Gastrocnemius medialis (tissue), 4 donors: ENCODE results near the gene SF3A1. TPM values are rescaled to one million over a fixed set of nuclear protein-coding genes. Genes with fewer than 3 reads are reported as not detected.

ENCODE experiments used
- ATAC-seq, 2 donors: fragments of 150-250 bp; one replicate each; pipeline ENCODE4 v1.9.1; 2016
- DNase-seq, 2 donors: peaks; one replicate each; pipeline ENCODE4 v3.0.0-alpha.2; 2019
- H3K27ac ChIP-seq, 4 donors: fragments of 200-600 bp; sonication (generic); 1 replicate in 1 of 4; 2 replicates in 3 of 4; pipeline ENCODE4 v1.5.1; 2016 to 2018; ENCODE audit warnings: mild to moderate bottlenecking in 2 of 4, moderate library complexity in 1 of 4
- H3K27me3 ChIP-seq, 3 donors: fragments of 200-600 bp; sonication (generic) in 2 of 3; 1 replicate in 1 of 3; 2 replicates in 2 of 3; pipeline versions ENCODE4 v1.5.1 to v1.6.0; 2016 to 2019; ENCODE audit warnings: mild to moderate bottlenecking in 1 of 3, moderate library complexity in 1 of 3
- H3K36me3 ChIP-seq, 2 donors: fragments of 200-600 bp; sonication (generic) in 1 of 2; one replicate each; pipeline ENCODE4 v1.5.1; 2017 to 2018
- H3K4me1 ChIP-seq, 2 donors: fragments of 200-600 bp; sonication (generic) in 1 of 2; one replicate each; pipeline ENCODE4 v1.5.1; 2016 to 2017; ENCODE audit warnings: mild to moderate bottlenecking in 2 of 2
- H3K4me3 ChIP-seq, 4 donors: fragments of 200-600 bp; sonication (generic) in 3 of 4; 1 replicate in 1 of 4; 2 replicates in 3 of 4; pipeline ENCODE4 v1.5.1; 2016 to 2019; ENCODE audit warnings: mild to moderate bottlenecking in 2 of 4
- H3K9me3 ChIP-seq, 3 donors: fragments of 200-600 bp; sonication (generic) in 2 of 3; 1 replicate in 1 of 3; 2 replicates in 2 of 3; pipeline ENCODE4 v1.5.1; 2016 to 2019
- CTCF ChIP-seq, 5 experiments: fragments of 450-650 bp in 3 of 5; fragments of 200-600 bp in 2 of 5; sonication (generic) in 2 of 5; IDR thresholded peaks in 4 of 5; conservative IDR thresholded peaks in 1 of 5; 1 replicate in 4 of 5; 2 replicates in 1 of 5; pipeline ENCODE4 v1.5.1; 2016 to 2019; ENCODE audit warnings: antibody characterized with exemption in 5 of 5, mild to moderate bottlenecking in 3 of 5, moderate library complexity in 3 of 5
- POLR2A ChIP-seq, 2 donors: fragments of 450-650 bp; IDR thresholded peaks; one replicate each; pipeline ENCODE4 v1.6.1; 2017; ENCODE audit warnings: antibody characterized with exemption in 2 of 2, mild to moderate bottlenecking in 2 of 2, moderate library complexity in 2 of 2
- in situ Hi-C, 4 donors: fragments of 200-750 bp; cut with MboI; loops; one replicate each; pipeline versions ENCODE4 v1.15.0 to v1.8.0; 2017; ENCODE audit warnings: low sequenced_read_pairs in 4 of 4
- intact Hi-C: fragments of 100-400 bp; cut with DNase I; formaldehyde crosslinking; loops from one replicate; pipeline ENCODE4 v1.15.1; 2023; ENCODE audit warnings: low total_unique reads
- total RNA-seq, 4 donors: library from RNA; depleted of rRNA; stranded (reverse); fragments of >200 nt; gene quantifications; one replicate each; pipeline versions ENCODE4 v1.1.0 to v1.2.3, GENCODE V29; 2016

SF3A1 gene
- total RNA-seq, 4 donors from 2014 or later = 36.0 to 145 (median 94.5) TPM

DNA sequence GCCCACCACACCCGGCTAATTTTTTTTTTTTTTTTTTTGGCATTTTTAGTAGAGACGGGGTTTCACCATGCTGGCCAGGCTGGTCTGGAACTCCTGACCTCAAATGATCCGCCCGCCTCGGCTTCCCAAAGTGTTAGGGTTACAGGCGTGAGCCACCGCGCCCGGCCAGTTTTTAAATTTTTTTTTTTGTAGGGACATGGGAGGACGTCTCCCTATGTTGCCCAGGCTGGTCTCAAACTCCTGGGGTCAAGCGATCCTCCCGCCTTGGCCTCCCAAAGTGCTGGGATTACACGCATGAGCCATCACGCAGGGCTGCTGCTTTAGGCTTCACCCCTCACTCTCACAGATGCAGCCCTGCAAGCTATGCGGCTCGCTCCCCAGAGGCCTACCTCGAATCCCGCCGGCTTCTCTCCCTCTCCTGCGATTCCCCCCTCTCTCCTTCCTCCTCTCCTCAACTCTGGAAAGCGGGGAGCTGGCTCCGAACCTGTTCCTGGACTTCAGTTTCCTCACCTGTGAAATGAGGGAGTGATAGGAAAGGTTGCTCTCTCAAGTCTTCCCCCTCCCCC, 1.0 kb upstream of the SF3A1 start:
- TF ChIP-seq POLR2A (IDR thresholded peaks at IDR 0.05) (no peak), CTCF (IDR thresholded peaks at IDR 0.05 in 4 of 5, conservative IDR thresholded peaks at IDR 0.05 in 1 of 5) (no peak)
- no peak for ATAC-seq
- intact Hi-C loops (no loop called here), in situ Hi-C loops (no loop called here)
- peaks cover 23 to 32% of the 10 kb centered on the region in 2 donors for H3K4me1 ChIP-seq
- H3K9me3 ChIP-seq = no peaks in the 10 kb centered on the region
- no peaks in the 10 kb centered on the region for H3K27me3 ChIP-seq
- H3K27ac ChIP-seq = no peak overlapping the region
- H3K4me3 ChIP-seq = peak overlapping the region; percentile 78 to 98 (median 92)
- peaks cover 0 to 2% of the 10 kb centered on the region in 2 donors for H3K36me3 ChIP-seq
- no peak for DNase-seq

- H3K4me1 ChIP-seq = peaks cover 23 to 32% of the 10 kb centered on the region in 2 donors
- no peaks in the 10 kb centered on the region for H3K27me3 ChIP-seq
- no peak for ATAC-seq
- TF ChIP-seq CTCF (IDR thresholded peaks at IDR 0.05 in 4 of 5, conservative IDR thresholded peaks at IDR 0.05 in 1 of 5) (no peak), POLR2A (IDR thresholded peaks at IDR 0.05) (no peak)
- H3K27ac ChIP-seq = peak overlapping the region in 3 of 4 donors; percentile 94 to 97 (median 95)
- intact Hi-C loops (no loop called here), in situ Hi-C loops (no loop called here)
- H3K9me3 ChIP-seq = no peaks in the 10 kb centered on the region
- peak overlapping the region; percentile 78 to 98 (median 92) for H3K4me3 ChIP-seq
- no peak for DNase-seq
- H3K36me3 ChIP-seq = peaks cover 0 to 7% of the 10 kb centered on the region in 2 donors
Measured at GRCh38 chr22:30357236-30357570, 509 bp upstream of the SF3A1 start.

DNA sequence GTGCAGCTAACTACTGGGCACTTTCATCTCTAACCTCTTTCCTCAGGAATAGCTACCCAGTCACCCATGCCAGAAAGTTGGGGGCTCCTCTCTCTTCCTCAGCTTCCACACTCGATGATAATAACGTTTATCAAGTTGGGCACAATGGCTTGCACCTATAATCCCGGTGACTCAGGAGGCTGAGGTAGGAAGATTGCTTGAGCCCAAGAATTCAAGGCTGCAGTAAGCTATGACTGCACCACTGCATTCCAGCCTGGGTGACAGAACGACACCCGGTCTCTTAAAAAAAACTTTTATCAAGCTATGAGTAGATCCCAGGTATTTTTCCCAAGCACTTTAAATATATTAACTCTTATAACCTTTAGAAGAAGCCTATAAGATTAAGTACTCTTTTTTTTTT, 2.0 kb downstream of the SF3A1 start:
- no peaks in the 10 kb centered on the region for H3K27me3 ChIP-seq
- intact Hi-C loops (no loop called here), in situ Hi-C loops (no loop called here)
- peaks cover 0 to 31% of the 10 kb centered on the region in 2 donors for H3K36me3 ChIP-seq
- TF ChIP-seq POLR2A (IDR thresholded peaks at IDR 0.05) = no peak
- TF ChIP-seq CTCF (IDR thresholded peaks at IDR 0.05 in 4 of 5, conservative IDR thresholded peaks at IDR 0.05 in 1 of 5) = no peak
- no peaks in the 10 kb centered on the region for H3K9me3 ChIP-seq
- H3K4me1 ChIP-seq = peaks cover 23 to 32% of the 10 kb centered on the region in 2 donors
- no peak for ATAC-seq
- DNase-seq = no peak
- no peak overlapping the region for H3K27ac ChIP-seq
- H3K4me3 ChIP-seq = peak overlapping the region in 1 of 4 donors; percentile 94

DNA sequence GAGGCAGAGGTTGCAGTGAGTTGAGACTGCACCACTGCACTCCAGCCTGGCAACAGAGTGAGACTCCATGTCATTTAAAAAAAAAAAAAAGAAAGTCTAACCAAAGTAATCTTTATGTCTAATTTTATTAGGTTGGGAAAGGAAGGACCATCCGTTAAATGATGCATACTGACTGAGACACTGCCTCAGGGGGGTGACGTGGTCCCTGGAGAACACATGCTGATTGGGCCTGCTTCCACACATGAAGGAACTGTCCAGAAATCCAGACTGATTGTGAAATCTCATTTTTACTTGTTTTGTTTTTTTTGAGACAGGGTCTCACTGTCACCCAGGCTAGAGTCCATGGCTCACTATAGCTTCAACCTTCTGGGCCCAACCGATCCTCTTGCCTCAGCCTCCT, 5.5 kb downstream of the SF3A1 start:
- intact Hi-C loops = no loop called here
- no peaks in the 10 kb centered on the region for H3K27me3 ChIP-seq
- H3K4me1 ChIP-seq = peaks cover 20 to 25% of the 10 kb centered on the region in 2 donors
- no peak for TF ChIP-seq POLR2A (IDR thresholded peaks at IDR 0.05)
- no peak for TF ChIP-seq CTCF (IDR thresholded peaks at IDR 0.05 in 4 of 5, conservative IDR thresholded peaks at IDR 0.05 in 1 of 5)
- H3K27ac ChIP-seq = no peak overlapping the region
- H3K4me3 ChIP-seq = no peak overlapping the region
- H3K36me3 ChIP-seq = peaks cover 0 to 60% of the 10 kb centered on the region in 2 donors
- DNase-seq (no peak), ATAC-seq (no peak)
- in situ Hi-C loops = no loop called here
- H3K9me3 ChIP-seq = no peaks in the 10 kb centered on the region

GRCh38 chr22:30348809-30349208, 7.9 kb downstream of the SF3A1 start:
- H3K27ac ChIP-seq = no peak overlapping the region
- intact Hi-C loops = no loop called here
- no peak for DNase-seq

More at GRCh38 chr22:30348809-30349208, 7.9 kb downstream of the SF3A1 start:
- Histone ChIP-seq H3K9me3 (no peaks in the 10 kb centered on the region), H3K4me1 (peaks cover 0 to 2% of the 10 kb centered on the region in 2 donors), H3K27me3 (no peaks in the 10 kb centered on the region), H3K4me3 (no peak overlapping the region), H3K36me3 (peaks cover 0 to 84% of the 10 kb centered on the region in 2 donors)
- TF ChIP-seq CTCF (IDR thresholded peaks at IDR 0.05 in 4 of 5, conservative IDR thresholded peaks at IDR 0.05 in 1 of 5) (no peak), POLR2A (IDR thresholded peaks at IDR 0.05) (no peak)
- in situ Hi-C loops = no loop called here
- ATAC-seq = no peak
